DOHH2 (cell line): ENCODE data around the gene CCNL1.

ENCODE experiments used
- CTCF ChIP-seq: fragments of 200-600 bp; sonication (generic); IDR thresholded peaks from one replicate; pipeline ENCODE4 v1.5.1; 2014; ENCODE audit warnings: antibody characterized with exemption, mild to moderate bottlenecking, low read depth, low read length; ENCODE audit not compliant: poor library complexity, severe bottlenecking
- EZH2phosphoT487 ChIP-seq: fragments of 200-600 bp; sonication (generic); IDR thresholded peaks from 2 replicates; pipeline ENCODE4 v1.6.1; 2017; ENCODE audit warnings: borderline replicate concordance, mild to moderate bottlenecking, antibody characterized with exemption, low read length, moderate library complexity, mixed read lengths

DNA sequence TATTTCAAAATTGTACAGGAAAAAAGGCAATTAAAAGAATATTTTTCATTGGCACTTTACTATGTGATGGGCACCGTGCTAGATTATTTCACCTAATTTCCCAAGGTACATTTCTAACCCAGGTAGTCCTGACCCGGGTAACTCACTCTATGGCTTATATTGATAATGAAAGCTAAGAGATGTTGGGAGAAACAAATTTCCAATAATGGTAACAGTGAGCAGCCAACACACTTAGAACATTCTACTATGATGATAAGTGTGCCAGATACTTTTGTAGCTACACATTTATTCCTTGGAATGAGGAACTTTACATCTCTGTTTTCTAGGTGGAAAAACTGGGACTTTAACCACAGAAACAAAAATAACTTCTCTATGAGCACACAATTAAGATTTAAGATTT is 7.5 kb downstream of the CCNL1 start:
- TF ChIP-seq CTCF, result no peak
- TF ChIP-seq EZH2phosphoT487, result no peak
